GM12891 (cell line): ENCODE measurements around the gene HERC2.
"Not testable (repeated sequence)": the region's sequence is repeated elsewhere in the genome, so short reads cannot be mapped to it uniquely, and the experiment has no call there.

Experiments used
- PAX5 ChIP-seq: IDR thresholded peaks from 2 replicates; pipeline ENCODE4 v1.6.1; 2011; ENCODE audit warnings: low read length, moderate library complexity, mild to moderate bottlenecking; ENCODE audit not compliant: insufficient read depth, severe bottlenecking
- POLR2A ChIP-seq: IDR thresholded peaks from 2 replicates; pipeline ENCODE4 v1.6.1; 2011; ENCODE audit warnings: low read depth, low read length, control low read depth
- POLR2AphosphoS5 ChIP-seq: IDR thresholded peaks from 2 replicates; pipeline ENCODE4 v1.6.1; 2011; ENCODE audit warnings: low read depth, low read length, control low read depth
- POU2F2 ChIP-seq: IDR thresholded peaks from 2 replicates; pipeline ENCODE4 v1.6.1; 2011; ENCODE audit warnings: low read depth, mild to moderate bottlenecking, control low read depth, low read length, moderate library complexity
- SPI1 ChIP-seq: IDR thresholded peaks from 2 replicates; pipeline ENCODE4 v1.6.1; 2011; ENCODE audit warnings: low read depth, low read length, control low read depth
- TAF1 ChIP-seq: IDR thresholded peaks from 2 replicates; pipeline ENCODE4 v1.6.1; 2011; ENCODE audit warnings: low read depth, low read length, control low read depth

DNA sequence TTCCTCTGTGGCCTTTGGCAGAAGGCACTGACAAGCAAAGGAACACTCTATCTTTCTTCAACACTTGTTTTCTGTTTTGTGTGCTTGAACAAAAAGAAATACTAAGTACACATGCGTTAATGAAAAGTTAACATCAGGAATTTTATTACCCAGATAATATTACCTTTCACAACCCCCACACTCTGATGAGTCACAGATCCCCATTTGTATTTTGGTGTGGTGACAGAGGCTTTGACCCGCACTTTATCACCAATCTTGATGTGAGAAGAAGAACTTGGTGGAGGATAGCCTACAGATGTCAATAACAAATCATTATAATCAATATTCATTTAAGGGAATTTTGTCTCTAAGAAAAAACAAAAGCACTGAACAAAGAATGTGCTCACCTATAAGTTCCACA, 123.8 kb downstream of the HERC2 start:
- TF ChIP-seq TAF1, POLR2A, SPI1, POLR2AphosphoS5, POU2F2, PAX5: not testable (repeated sequence)
